GM19395 (cell line): ENCODE measurements around the gene EIPR1.
"Not testable (repeated sequence)": the region's sequence is repeated elsewhere in the genome, so short reads cannot be mapped to it uniquely, and the experiment has no call there.

Source experiments
- ATAC-seq: cut with Tn5 transposase; IDR thresholded peaks from one replicate; pipeline ENCODE4 v1.9.1; 2021; ENCODE audit warnings: mild to moderate bottlenecking, moderate library complexity; ENCODE audit not compliant: unreplicated experiment

The EIPR1 gene

GRCh38 chr2:3182848-3183247 is 194.8 kb downstream of the EIPR1 start:
- ATAC-seq: no peak

- no peak for ATAC-seq
These were observed 196.1 kb downstream of the EIPR1 start for GRCh38 chr2:3181416-3182010.

- ATAC-seq: not testable (repeated sequence)
These were observed 196.8 kb downstream of the EIPR1 start for GRCh38 chr2:3180909-3181221.

- no peak for ATAC-seq
These were observed 197.3 kb downstream of the EIPR1 start for GRCh38 chr2:3180082-3180908.

- ATAC-seq: no peak
These were observed 198.0 kb downstream of the EIPR1 start for GRCh38 chr2:3179626-3180025.

- ATAC-seq: no peak
These were observed 198.4 kb downstream of the EIPR1 start for GRCh38 chr2:3179208-3179607.

- no peak for ATAC-seq
These were observed 199.0 kb downstream of the EIPR1 start for GRCh38 chr2:3178578-3179031.

GRCh38 chr2:3177891-3178577 is 199.6 kb downstream of the EIPR1 start:
- ATAC-seq: no peak

GRCh38 chr2:3176869-3177255 is 200.8 kb downstream of the EIPR1 start:
- no peak for ATAC-seq

GRCh38 chr2:3176071-3176868 is 201.3 kb downstream of the EIPR1 start:
- no peak for ATAC-seq

- ATAC-seq: no peak
These were observed 202.1 kb downstream of the EIPR1 start for GRCh38 chr2:3175568-3175955.

GRCh38 chr2:3174626-3175567 is 202.7 kb downstream of the EIPR1 start:
- ATAC-seq: no peak

- ATAC-seq: no peak
These were observed 204.6 kb downstream of the EIPR1 start for GRCh38 chr2:3173031-3173430.

- ATAC-seq: no peak
These were observed 205.2 kb downstream of the EIPR1 start for GRCh38 chr2:3172265-3172935.

- ATAC-seq: no peak
These were observed 205.9 kb downstream of the EIPR1 start for GRCh38 chr2:3171564-3172264.

- ATAC-seq: no peak
These were observed 206.7 kb downstream of the EIPR1 start for GRCh38 chr2:3170792-3171455.

GRCh38 chr2:3169106-3169870 is 208.3 kb downstream of the EIPR1 start:
- no peak for ATAC-seq
